ENCODE data around the gene CHTF18. TPM values are rescaled to one million over a fixed set of nuclear protein-coding genes. Genes with fewer than 3 reads are reported as not detected.

CHTF18 gene
- total and polyA plus RNA-seq, 2 experiments from 2014 or later = 61.3 to 129 TPM

- Mint-ChIP-seq H3K27me3 (ENCODE audit: insufficient read depth, low read depth, poor library complexity) (peaks cover 31% of the 10 kb centered on the region), H3K36me3 (ENCODE audit: low read depth) (peaks cover 23% of the 10 kb centered on the region; the same call in 2 of the 3 replicates), H3K27ac (no peak within 1 kb of the TSS), H3K4me3 (0 out of 3 replicates have a peak within 1 kb of the TSS, but pooled peaks have one; percentile 30), H3K9me3 (no peaks in the 10 kb centered on the region; the same call in 1 of the 3 replicates), H3K4me1 (peaks cover 4% of the 10 kb centered on the region; the same call in 1 of the 3 replicates)
- H3F3A ChIP-seq (replicated peaks; ENCODE audit: low read depth) = no peaks in the 10 kb centered on the region
- peak within 1 kb of the TSS; percentile 57 for H3K4me3 ChIP-seq
- H3K4me2 ChIP-seq = peak within 1 kb of the TSS; percentile 91
- no peaks in the 10 kb centered on the region for H3K36me3 ChIP-seq (ENCODE audit: insufficient read depth)
- ATAC-seq (peak; percentile 68), DNase-seq (ENCODE audit: low spot score) (peak; percentile 69)
- H4K20me1 ChIP-seq (replicated peaks; ENCODE audit: insufficient read depth) = peaks cover 4% of the 10 kb centered on the region; the same call in 1 of the 2 replicates
- no peak within 1 kb of the TSS for H2AFZ ChIP-seq
- H3K9me2 ChIP-seq (ENCODE audit: insufficient read depth) = no peaks in the 10 kb centered on the region
- no peaks in the 10 kb centered on the region for H3K79me2 ChIP-seq (replicated peaks; ENCODE audit: insufficient read depth)
- TF ChIP-seq REST (IDR thresholded peaks at IDR 0.05; ENCODE audit: unreplicated experiment) = no peak
- no peak for TF ChIP-seq ETS1 (IDR thresholded peaks at IDR 0.05)
- no peak for TF ChIP-seq EZH2phosphoT487 (IDR thresholded peaks at IDR 0.05; ENCODE audit: unreplicated experiment)
- no peak for TF ChIP-seq EZH2 (IDR thresholded peaks at IDR 0.05; ENCODE audit: low read depth, unreplicated experiment)
- no peak for TF ChIP-seq STAT1 (IDR thresholded peaks at IDR 0.05; ENCODE audit: unreplicated experiment)
- TF ChIP-seq POLR2AphosphoS5 (IDR thresholded peaks at IDR 0.05; ENCODE audit: low read depth) = no peak; the same call in 1 of the 2 replicates
- no peak for TF ChIP-seq CREB1 (CRISPR knock-in tag; IDR thresholded peaks at IDR 0.05; ENCODE audit: low read depth)
- no peak for TF ChIP-seq ZNF462 (CRISPR knock-in tag; IDR thresholded peaks at IDR 0.05)
- no peak for TF ChIP-seq JUNB (IDR thresholded peaks at IDR 0.05; ENCODE audit: unreplicated experiment)
- TF ChIP-seq ZNF331 (CRISPR knock-in tag; IDR thresholded peaks at IDR 0.05; ENCODE audit: low read depth) = no peak
- TF ChIP-seq ZNF114 (CRISPR knock-in tag; IDR thresholded peaks at IDR 0.05) = no peak
- no peak for TF ChIP-seq NANOG (IDR thresholded peaks at IDR 0.05; ENCODE audit: borderline replicate concordance)
- TF ChIP-seq CTCF (conservative IDR thresholded peaks at IDR 0.05; ENCODE audit: low read depth in 2 of 2) = no peak
- peaks cover 43% of the 10 kb centered on the region for H3K27me3 ChIP-seq (ENCODE audit: insufficient read depth)
- no peak within 1 kb of the TSS for H3K27ac ChIP-seq (ENCODE audit: low read depth)
- H3K4me1 ChIP-seq (ENCODE audit: insufficient read depth) = peaks cover 3% of the 10 kb centered on the region; the same call in 1 of the 2 replicates
Measured at GRCh38 chr16:799948-800833, 11.8 kb downstream of the CHTF18 start, which contains the start of gene GNG13. GNG13 (minus strand) TSS chr16:800734; CDS start chr16:799077, 1,657 bp downstream.
